ENCODE data around the gene SPIB.

- no peak for TF ChIP-seq CTCF (conservative IDR thresholded peaks at IDR 0.05; ENCODE audit: low read length)
- no peak for TF ChIP-seq EZH2phosphoT487 (IDR thresholded peaks at IDR 0.05; ENCODE audit: borderline replicate concordance)
Measured at GRCh38 chr19:50475101-50475568, 56.4 kb downstream of the SPIB start.

Data from Loucy (cell line).